Measurements from ENCODE around the gene FRMD4B. TPM values are rescaled to one million over a fixed set of nuclear protein-coding genes. Genes with fewer than 3 reads are reported as not detected.

The FRMD4B gene
- total RNA-seq, 1 experiment from 2014 or later: 0.90 TPM

- no peak overlapping the region for H3K27ac ChIP-seq (ENCODE audit: low read length)
- DNase-seq (ENCODE audit: low read depth, low spot score) (no peak), ATAC-seq (no peak)
- peaks cover 2% of the 10 kb centered on the region; the same call in 1 of the 2 replicates for H3K27me3 ChIP-seq (ENCODE audit: control insufficient read depth, insufficient read depth, low read length)
- no peak overlapping the region for H3K4me3 ChIP-seq (ENCODE audit: low read depth in 2 of 2, low read length in 2 of 2)
- ChIA-PET CTCF (no interaction called here), POLR2A (no interaction called here)
- no peaks in the 10 kb centered on the region for H3K4me1 ChIP-seq (ENCODE audit: control insufficient read depth, insufficient read depth, low read length)
- BruUV-seq (replicated peaks): no TSS peak
- TF ChIP-seq SIN3A (IDR thresholded peaks at IDR 0.05; ENCODE audit: borderline replicate concordance, insufficient read depth, low read depth, low read length) (no peak), CTCF (IDR thresholded peaks at IDR 0.05) (no peak), REST (IDR thresholded peaks at IDR 0.05; ENCODE audit: insufficient read depth in 1 of 2, low read depth in 2 of 2, low read length in 1 of 2) (no peak), TCF7L2 (IDR thresholded peaks at IDR 0.05; ENCODE audit: low read depth, low read length) (no peak), POLR2AphosphoS5 (IDR thresholded peaks at IDR 0.05; ENCODE audit: low read depth, low read length) (no peak)
- intact Hi-C loops (cut with micrococcal nuclease; ENCODE audit: unreplicated experiment): no loop called here
- H3K9me3 ChIP-seq (ENCODE audit: control insufficient read depth, insufficient read depth, low read depth, low read length): no peaks in the 10 kb centered on the region
- no peaks in the 10 kb centered on the region for H3K36me3 ChIP-seq (ENCODE audit: control insufficient read depth, insufficient read depth, low read length)
- in situ Hi-C loops (cut with HindIII; ENCODE audit: low pct_unique_long_range_greater_than_20kb, low sequenced_read_pairs): no loop called here
Observed at GRCh38 chr3:69359339-69359893, 26.5 kb downstream of the FRMD4B start.

DNA sequence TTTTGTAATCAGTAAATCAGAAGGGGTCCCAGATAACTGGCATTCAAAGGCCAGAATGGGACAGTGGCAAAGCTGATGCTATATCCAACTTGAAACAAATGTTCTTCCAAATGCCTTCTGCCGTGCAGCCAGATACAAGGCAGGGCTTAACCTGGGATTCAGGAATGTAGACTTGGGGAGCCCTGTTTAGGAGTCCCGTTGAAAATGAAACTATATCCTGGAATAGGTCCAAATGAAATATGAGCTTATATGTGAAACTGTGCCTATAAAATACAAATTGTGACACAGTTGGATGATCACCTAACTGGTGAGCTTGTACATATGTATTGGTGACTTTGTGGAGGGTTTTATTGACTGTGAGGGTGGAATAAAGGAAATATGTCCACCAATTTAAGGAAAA lies 28.7 kb downstream of the FRMD4B start:
- peaks cover 2% of the 10 kb centered on the region; the same call in 1 of the 2 replicates for H3K27me3 ChIP-seq (ENCODE audit: control insufficient read depth, insufficient read depth, low read length)
- intact Hi-C loops (cut with micrococcal nuclease; ENCODE audit: unreplicated experiment): no loop called here
- H3K4me1 ChIP-seq (ENCODE audit: control insufficient read depth, insufficient read depth, low read length): no peaks in the 10 kb centered on the region
- no peak overlapping the region for H3K4me3 ChIP-seq (ENCODE audit: low read depth in 2 of 2, low read length in 2 of 2)
- H3K9me3 ChIP-seq (ENCODE audit: control insufficient read depth, insufficient read depth, low read depth, low read length): no peaks in the 10 kb centered on the region
- in situ Hi-C loops (cut with HindIII; ENCODE audit: low pct_unique_long_range_greater_than_20kb, low sequenced_read_pairs): no loop called here
- BruUV-seq (replicated peaks): no TSS peak
- POLR2A ChIA-PET: no interaction called here
- H3K27ac ChIP-seq (ENCODE audit: low read length): no peak overlapping the region
- CTCF ChIA-PET: no interaction called here
- ATAC-seq (no peak), DNase-seq (ENCODE audit: low read depth, low spot score) (no peak)
- no peaks in the 10 kb centered on the region for H3K36me3 ChIP-seq (ENCODE audit: control insufficient read depth, insufficient read depth, low read length)
- TF ChIP-seq SIN3A (IDR thresholded peaks at IDR 0.05; ENCODE audit: borderline replicate concordance, insufficient read depth, low read depth, low read length) (no peak), TCF7L2 (IDR thresholded peaks at IDR 0.05; ENCODE audit: low read depth, low read length) (no peak), CTCF (IDR thresholded peaks at IDR 0.05) (no peak), REST (IDR thresholded peaks at IDR 0.05; ENCODE audit: insufficient read depth in 1 of 2, low read depth in 2 of 2, low read length in 1 of 2) (no peak), POLR2AphosphoS5 (IDR thresholded peaks at IDR 0.05; ENCODE audit: low read depth, low read length) (no peak)
